HepG2 (cell line): ENCODE measurements around the gene KARS1. TPM values are rescaled to one million over a fixed set of nuclear protein-coding genes. Genes with fewer than 3 reads are reported as not detected.

Source experiments
- ATAC-seq: fragments of 200-7000 bp; cut with Tn5 transposase; 3 replicates; pipeline ENCODE4 v1.9.1; 2020; ENCODE audit warnings: mild to moderate bottlenecking, moderate library complexity
- BruUV-seq: library from RNA; stranded (reverse); fragments of 400-500 nt; replicated peaks from 2 replicates; lab custom pipeline; 2021; lab: Mats Ljungman, UMichigan
- CTCF ChIA-PET: fragments of 300-600 bp; formaldehyde crosslinking; extraction: SDS; loops from one replicate; lab custom pipeline; 2021; ENCODE audit warnings: low total read pairs, inconsistent platforms, low intra/inter-chr PET ratio; lab: Yijun Ruan, JAX
- POLR2A ChIA-PET: fragments of 350-600 bp; sonication (Branson Sonifier 250); formaldehyde crosslinking; loops from one replicate; lab custom pipeline; 2020; ENCODE audit warnings: antibody characterized with exemption, inconsistent platforms; lab: Yijun Ruan, JAX
- DNase-seq: peaks from one replicate; pipeline ENCODE4 v3.0.0-alpha.2; 2015; ENCODE audit warnings: low spot score
- FAIRE-seq: peaks from 3 replicates; lab custom pipeline; 2011; peaks lifted over from hg19 to GRCh38; lab: Jason Lieb, UNC
- H2AFZ ChIP-seq: one replicate; pipeline ENCODE4 v1.6.1; 2011; ENCODE audit warnings: low read length, inconsistent platforms
- H3K27ac ChIP-seq: fragments of 300-600 bp; 3 replicates; pipeline ENCODE4 v1.8.0; 2011; ENCODE audit warnings: mixed run types, mild to moderate bottlenecking, mixed read lengths, low read length, inconsistent platforms; ENCODE audit not compliant: insufficient read depth; ENCODE audit errors: extremely low read length
- H3K27me3 ChIP-seq, 2 experiments: fragments of 200-600 bp in 1 of 2; 2 replicates in 1 of 2; 3 replicates in 1 of 2; pipeline versions ENCODE4 v1.6.0 to v1.8.0; 2011; ENCODE audit warnings: low read length in 2 of 2, mild to moderate bottlenecking in 2 of 2, moderate library complexity in 2 of 2, inconsistent platforms in 1 of 2; ENCODE audit not compliant: insufficient read depth in 2 of 2, control insufficient read depth in 1 of 2
- H3K36me3 ChIP-seq, 2 experiments: fragments of 200-600 bp in 1 of 2; replicated peaks in 1 of 2; 2 replicates in 1 of 2; 3 replicates in 1 of 2; pipeline versions ENCODE4 v1.5.1 to v1.8.0; 2011; ENCODE audit warnings: low read length in 2 of 2, inconsistent platforms in 1 of 2; ENCODE audit not compliant: insufficient read depth in 2 of 2, control insufficient read depth in 1 of 2
- H3K4me1 ChIP-seq: 2 replicates; pipeline ENCODE4 v1.5.1; 2012; ENCODE audit warnings: low read length, inconsistent platforms; ENCODE audit not compliant: insufficient read depth
- H3K4me2 ChIP-seq: 2 replicates; pipeline ENCODE4 v1.6.0; 2011; ENCODE audit warnings: low read depth, low read length, inconsistent platforms
- H3K4me3 ChIP-seq, 3 experiments: fragments of 200-600 bp in 1 of 3; sonication (generic), shearing (Covaris generic) in 1 of 3; replicated peaks in 1 of 3; 2 replicates each; pipeline ENCODE4 v1.5.1; 2011 to 2016; ENCODE audit warnings: low read length in 3 of 3, inconsistent platforms in 2 of 3, low read depth in 2 of 3, mild to moderate bottlenecking in 2 of 3, control low read depth in 1 of 3, mixed read lengths in 1 of 3; ENCODE audit not compliant: insufficient read depth in 1 of 3
- H3K79me2 ChIP-seq: one replicate; pipeline ENCODE4 v1.6.1; 2011; ENCODE audit warnings: low read length, inconsistent platforms; ENCODE audit not compliant: insufficient read depth
- H3K9ac ChIP-seq: 2 replicates; pipeline ENCODE4 v1.6.0; 2011; ENCODE audit warnings: mild to moderate bottlenecking, low read depth, low read length, inconsistent platforms; ENCODE audit not compliant: insufficient read depth
- H3K9me3 ChIP-seq: 2 replicates; pipeline ENCODE4 v1.5.1; 2012; ENCODE audit warnings: mild to moderate bottlenecking, low read length
- H4K20me1 ChIP-seq: 2 replicates; pipeline ENCODE4 v1.6.0; 2011; ENCODE audit warnings: inconsistent platforms, mild to moderate bottlenecking, low read length, moderate library complexity; ENCODE audit not compliant: insufficient read depth
- ARID4A ChIP-seq: sonication (generic); formaldehyde crosslinking; IDR thresholded peaks from 2 replicates; pipeline ENCODE4 v1.5.0; 2020; ENCODE audit warnings: mild to moderate bottlenecking, missing genetic modification reagents, borderline replicate concordance
- MED1 ChIP-seq: sonication (generic); formaldehyde crosslinking; IDR thresholded peaks from 2 replicates; pipeline ENCODE4 v1.4.0; 2020; ENCODE audit warnings: missing genetic modification reagents
- SUZ12 ChIP-seq: fragments of 150-350 bp; IDR thresholded peaks from 2 replicates; pipeline ENCODE4 v1.6.1; 2014; ENCODE audit warnings: low read depth, low read length
- ZBTB7B ChIP-seq: sonication (generic); formaldehyde crosslinking; IDR thresholded peaks from 2 replicates; pipeline ENCODE4 v1.4.0; 2020; ENCODE audit warnings: missing genetic modification reagents
- ZFY ChIP-seq: sonication (generic); formaldehyde crosslinking; IDR thresholded peaks from 2 replicates; pipeline ENCODE4 v1.4.0; 2020; ENCODE audit warnings: missing genetic modification reagents
- ZNF282 ChIP-seq: fragments of 450-650 bp; IDR thresholded peaks from 2 replicates; pipeline ENCODE4 v1.6.1; 2018; ENCODE audit not compliant: partially characterized antibody
- ZNF292 ChIP-seq: sonication (generic); formaldehyde crosslinking; IDR thresholded peaks from 2 replicates; pipeline ENCODE4 v1.8.1; 2022; ENCODE audit warnings: mild to moderate bottlenecking, low read depth, missing genetic modification reagents, borderline replicate concordance
- ZNF513 ChIP-seq: sonication (generic); formaldehyde crosslinking; conservative IDR thresholded peaks from 2 replicates; pipeline ENCODE4 v1.5.0; 2020; ENCODE audit warnings: missing genetic modification reagents
- WGBS: methylation state at CpG from one replicate; pipeline ENCODE4 v1.1.6; 2017; ENCODE audit warnings: low lambda C conversion rate; 5-methylcytosine and 5-hydroxymethylcytosine counted together
- in situ Hi-C: cut with HindIII; loops from 2 replicates; pipeline ENCODE4 v1.10.0; 2017; ENCODE audit warnings: low pct_unique_long_range_greater_than_20kb; ENCODE audit not compliant: extremely low pct_ligation_motif_present
- intact Hi-C: fragments of 100-400 bp; cut with micrococcal nuclease; formaldehyde crosslinking; loops from one replicate; pipeline ENCODE4 v1.10.0; 2022; ENCODE audit not compliant: unreplicated experiment
- polyA plus RNA-seq, 8 experiments: library from polyadenylated mRNA; depleted of rRNA in 3 of 8; stranded (reverse) in 7 of 8; unstranded in 1 of 8; fragments of >200 nt; fragmentation: Illumina TruSeq in 4 of 8; extraction: Trizol in 4 of 8; gene quantifications; 2 replicates each; pipeline versions ENCODE4 v1.2.1 to v1.2.3, GENCODE V29; 2011 to 2016; ENCODE audit warnings: low read depth in 4 of 8, missing spikeins in 1 of 8, mixed read lengths in 1 of 8; ENCODE audit not compliant: insufficient read depth in 1 of 8
- total RNA-seq, 5 experiments: library from RNA; depleted of rRNA; stranded (reverse); fragments of >200 nt; fragmentation: Illumina TruSeq; extraction: Trizol; gene quantifications; 2 replicates each; pipeline ENCODE4 v1.2.3, GENCODE V29; 2016; ENCODE audit warnings: low read depth in 1 of 5
- TF ChIP-seq, protein P1 (sequence below): sonication (generic); formaldehyde crosslinking; IDR thresholded peaks from 2 replicates; pipeline ENCODE4 v1.8.0; 2022; ENCODE audit warnings: missing genetic modification reagents, mild to moderate bottlenecking, moderate library complexity, borderline replicate concordance

The KARS1 gene
- total and polyA plus RNA-seq, 2 of the 13 experiments (the other 11 are each of a cell fraction or from before 2014, with no cell fraction given) = 141 to 276 TPM

DNA sequence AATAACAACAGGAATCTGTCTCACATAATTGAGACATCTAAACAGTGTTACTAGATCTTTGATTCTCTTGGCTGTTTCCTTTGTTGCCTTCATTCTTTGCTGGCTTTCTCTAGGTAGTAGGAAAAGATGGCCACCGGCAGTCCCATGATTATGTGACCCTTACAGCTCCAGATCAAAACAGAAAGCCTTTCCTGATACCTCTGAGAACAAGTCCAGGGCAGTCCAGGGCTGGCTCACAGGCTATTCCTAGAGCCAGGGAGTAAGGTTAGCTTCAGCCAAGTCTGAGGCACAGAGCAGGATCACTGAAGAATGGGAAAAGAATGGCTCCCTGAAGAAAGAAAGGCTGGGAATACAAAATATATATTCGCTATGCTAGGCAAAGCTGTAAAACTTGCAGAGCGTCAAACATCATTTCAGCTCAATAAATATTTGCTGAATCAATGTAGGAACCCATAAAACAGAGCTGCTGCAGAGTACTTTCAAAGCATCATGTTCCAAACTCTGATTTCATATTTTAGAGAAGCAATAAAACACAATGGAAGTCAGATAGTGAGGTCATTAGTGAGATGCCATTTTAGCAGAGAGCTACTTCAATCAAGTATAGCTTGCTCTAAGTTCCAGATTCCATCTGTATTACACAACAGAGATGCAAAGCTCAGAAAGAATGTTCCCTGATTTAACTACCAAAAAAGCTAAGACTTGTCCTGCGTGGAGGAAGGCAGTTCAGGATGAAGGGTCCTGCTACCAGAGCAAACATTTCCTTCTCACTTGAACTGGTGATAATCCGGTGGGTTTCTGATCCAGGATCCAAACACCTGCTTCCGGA is 47.8 kb downstream of the KARS1 start (continued):
- TF ChIP-seq ARID4A (CRISPR knock-in tag) (no peak), SUZ12 (no peak), ZBTB7B (CRISPR knock-in tag) (no peak)

DNA sequence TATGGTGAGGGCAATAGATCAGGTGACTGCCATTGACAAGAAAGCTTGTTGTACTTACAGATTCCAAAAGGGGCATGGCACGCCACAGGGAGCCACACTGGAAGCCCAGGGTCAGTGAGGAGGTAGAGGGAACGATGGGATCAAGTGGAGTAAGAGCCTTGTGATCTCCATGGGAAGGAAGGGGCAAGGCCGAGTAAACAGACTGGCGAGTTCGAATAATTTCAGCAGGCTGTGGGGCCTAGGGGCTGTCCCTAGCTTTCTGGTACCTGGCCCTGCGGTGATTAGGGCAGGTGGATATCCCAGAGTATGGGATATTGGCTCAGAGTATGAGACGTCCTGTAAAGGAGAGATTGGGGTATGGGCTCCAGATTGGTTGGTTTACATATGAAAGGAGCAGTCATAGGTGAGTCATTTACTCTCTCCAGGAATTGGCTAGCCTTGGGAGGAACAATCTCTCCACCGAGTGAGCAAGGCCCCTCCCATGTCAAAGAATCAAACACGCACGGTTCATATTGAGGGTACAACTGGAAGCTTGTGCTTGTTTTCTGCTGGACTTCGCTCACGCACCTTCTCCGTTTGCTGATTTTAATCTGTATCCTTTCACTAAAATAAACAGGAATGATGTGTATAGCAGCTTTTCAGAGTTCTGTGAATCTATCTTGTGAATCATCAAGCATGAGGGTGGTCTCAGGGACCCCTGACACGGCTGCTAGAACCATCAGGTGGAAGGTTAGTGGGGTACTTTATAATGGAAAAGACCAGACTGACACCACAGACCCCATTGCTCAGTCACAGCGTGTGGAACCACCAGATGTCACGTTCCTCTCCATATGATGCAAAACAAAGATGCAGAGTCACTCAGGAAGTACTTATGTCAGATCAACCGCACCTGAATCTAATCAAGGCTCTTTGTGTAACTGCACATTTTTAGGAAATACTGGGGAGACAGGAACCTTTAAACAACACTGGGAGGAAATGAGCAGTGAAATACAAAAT is 53.3 kb downstream of the KARS1 start:
- H3K4me2 ChIP-seq = peak overlapping the region; percentile 54
- peaks cover 20% of the 10 kb centered on the region for H3K4me1 ChIP-seq
- H3K79me2 ChIP-seq = no peaks in the 10 kb centered on the region
- H3K9ac ChIP-seq = peak overlapping the region; percentile 21
- BruUV-seq = no TSS peak
- no peaks in the 10 kb centered on the region for H4K20me1 ChIP-seq
- H3K4me3 ChIP-seq = peak overlapping the region in 2 of 3 experiments; percentile 10 to 42; a peak in 3 of 6 replicates
- H3K9me3 ChIP-seq = no peaks in the 10 kb centered on the region
- H3K27me3 ChIP-seq = no peaks in the 10 kb centered on the region
- DNase-seq = peak; percentile 87
- FAIRE-seq = peak; percentile 67
- CTCF ChIA-PET = no interaction called here
- intact Hi-C loops = loop anchor here (1.0 to 5.0 kb wide), 3 partner anchors 27 to 73 kb away; partner anchors contain the start of gene TMEM231
- POLR2A ChIA-PET = no interaction called here
- peak; percentile 97 for ATAC-seq
- peaks cover 0 to under 1% of the 10 kb centered on the region in 2 experiments; a peak in 2 of 5 replicates for H3K36me3 ChIP-seq
- 34% methylated on average over 17 of the region's 17 CpGs for WGBS
- peak overlapping the region; percentile 72 for H3K27ac ChIP-seq
- peak overlapping the region; percentile 55 for H2AFZ ChIP-seq
- in situ Hi-C loops = no loop called here
- no peak for TF ChIP-seq ZNF513 (CRISPR knock-in tag)
- TF ChIP-seq ZFY (CRISPR knock-in tag) = peak; percentile 29; the same call in 1 of the 2 replicates
- TF ChIP-seq, protein P1, sequence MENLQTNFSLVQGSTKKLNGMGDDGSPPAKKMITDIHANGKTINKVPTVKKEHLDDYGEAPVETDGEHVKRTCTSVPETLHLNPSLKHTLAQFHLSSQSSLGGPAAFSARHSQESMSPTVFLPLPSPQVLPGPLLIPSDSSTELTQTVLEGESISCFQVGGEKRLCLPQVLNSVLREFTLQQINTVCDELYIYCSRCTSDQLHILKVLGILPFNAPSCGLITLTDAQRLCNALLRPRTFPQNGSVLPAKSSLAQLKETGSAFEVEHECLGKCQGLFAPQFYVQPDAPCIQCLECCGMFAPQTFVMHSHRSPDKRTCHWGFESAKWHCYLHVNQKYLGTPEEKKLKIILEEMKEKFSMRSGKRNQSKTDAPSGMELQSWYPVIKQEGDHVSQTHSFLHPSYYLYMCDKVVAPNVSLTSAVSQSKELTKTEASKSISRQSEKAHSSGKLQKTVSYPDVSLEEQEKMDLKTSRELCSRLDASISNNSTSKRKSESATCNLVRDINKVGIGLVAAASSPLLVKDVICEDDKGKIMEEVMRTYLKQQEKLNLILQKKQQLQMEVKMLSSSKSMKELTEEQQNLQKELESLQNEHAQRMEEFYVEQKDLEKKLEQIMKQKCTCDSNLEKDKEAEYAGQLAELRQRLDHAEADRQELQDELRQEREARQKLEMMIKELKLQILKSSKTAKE (CRISPR knock-in tag) = 0 out of 2 replicates have a peak, but pooled peaks have one; percentile 17
- TF ChIP-seq MED1 = 0 out of 2 replicates have a peak, but pooled peaks have one; percentile 28
- 0 out of 2 replicates have a peak, but pooled peaks have one; percentile 35 for TF ChIP-seq ZNF292 (CRISPR knock-in tag)
- no peak for TF ChIP-seq ZNF282
